ENCODE data around the gene SYTL2.

Gene SYTL2

GRCh38 chr11:85766721-85767161 lies 44.2 kb downstream of the SYTL2 start:
- DNase-seq (ENCODE audit: low spot score): no peak

DNA sequence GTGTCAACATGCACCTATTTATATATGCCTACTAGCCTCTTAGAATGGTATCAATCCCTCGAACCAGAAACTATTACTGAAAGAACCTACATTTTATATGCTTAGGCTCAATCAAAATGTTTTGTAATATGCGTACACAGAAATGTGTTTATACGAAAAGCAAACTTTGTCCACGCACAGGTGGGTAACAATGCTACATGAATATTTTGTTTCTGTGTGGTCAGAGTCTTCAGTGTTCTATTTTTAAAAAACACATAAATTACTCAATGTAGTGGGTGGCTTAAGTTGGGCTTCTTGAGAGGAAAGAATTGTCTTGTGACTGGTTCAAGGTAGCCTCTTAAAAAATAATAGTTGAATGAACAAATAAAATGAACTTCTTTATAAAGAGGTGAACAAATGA lies 46.1 kb downstream of the SYTL2 start:
- no peak for DNase-seq (ENCODE audit: low spot score)
- no peak for FAIRE-seq

More at GRCh38 chr11:85766721-85767161, 44.2 kb downstream of the SYTL2 start:
- no peak for FAIRE-seq

- FAIRE-seq (no peak), DNase-seq (ENCODE audit: low spot score) (peak; percentile 16)
These were observed 48.7 kb downstream of the SYTL2 start for GRCh38 chr11:85762226-85762625.

DNA sequence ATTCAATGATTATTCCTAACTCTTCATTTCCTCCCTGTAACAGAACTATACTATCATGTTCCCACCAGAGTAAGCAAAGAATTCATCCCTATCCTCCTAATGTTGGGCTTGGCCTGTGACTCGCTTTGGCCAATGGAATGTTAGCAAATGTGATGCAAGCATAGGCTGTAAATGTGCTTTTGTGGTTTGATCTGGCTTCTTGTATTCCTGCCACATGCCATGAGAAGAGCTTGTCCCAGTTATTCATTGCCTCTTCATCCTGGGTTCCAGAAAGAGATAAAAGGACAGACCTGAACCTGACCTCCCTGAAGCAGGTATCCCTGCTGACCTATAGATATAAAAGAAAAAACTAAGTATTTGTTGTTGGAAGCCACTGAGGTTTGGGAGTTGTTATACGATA lies 51.0 kb downstream of the SYTL2 start:
- DNase-seq (ENCODE audit: low spot score) (peak; percentile 6), FAIRE-seq (peak; percentile 71)

DNA sequence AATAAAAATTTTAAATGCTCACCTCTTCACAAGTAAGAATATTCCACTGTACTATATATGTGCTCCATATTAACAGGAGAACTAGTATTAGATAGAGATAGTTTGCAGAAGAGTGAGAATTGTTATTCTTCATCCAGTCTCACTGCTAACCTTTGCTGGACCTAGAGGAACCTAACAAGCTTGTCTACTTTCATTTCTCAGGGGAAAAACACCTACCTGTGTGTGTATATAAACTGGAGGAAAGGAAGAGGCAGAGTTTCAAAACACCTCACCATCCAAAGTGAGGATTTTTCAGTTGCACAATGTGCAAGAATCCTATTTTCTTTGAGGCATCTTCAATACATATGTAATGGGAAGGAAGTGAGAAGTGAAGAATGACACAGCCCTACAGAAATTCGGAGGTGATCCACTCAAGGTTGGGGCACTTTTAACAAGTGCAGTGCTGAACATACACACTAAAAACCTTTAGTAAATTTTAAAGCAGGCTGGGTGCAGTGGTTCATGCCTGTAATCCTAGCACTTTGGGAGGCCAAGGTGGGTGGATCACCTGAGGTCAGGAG lies 52.4 kb downstream of the SYTL2 start:
- DNase-seq (ENCODE audit: low spot score): no peak
- FAIRE-seq: no peak

GRCh38 chr11:85758026-85758425 lies 52.9 kb downstream of the SYTL2 start:
- DNase-seq (ENCODE audit: low spot score) (no peak), FAIRE-seq (no peak)

DNA sequence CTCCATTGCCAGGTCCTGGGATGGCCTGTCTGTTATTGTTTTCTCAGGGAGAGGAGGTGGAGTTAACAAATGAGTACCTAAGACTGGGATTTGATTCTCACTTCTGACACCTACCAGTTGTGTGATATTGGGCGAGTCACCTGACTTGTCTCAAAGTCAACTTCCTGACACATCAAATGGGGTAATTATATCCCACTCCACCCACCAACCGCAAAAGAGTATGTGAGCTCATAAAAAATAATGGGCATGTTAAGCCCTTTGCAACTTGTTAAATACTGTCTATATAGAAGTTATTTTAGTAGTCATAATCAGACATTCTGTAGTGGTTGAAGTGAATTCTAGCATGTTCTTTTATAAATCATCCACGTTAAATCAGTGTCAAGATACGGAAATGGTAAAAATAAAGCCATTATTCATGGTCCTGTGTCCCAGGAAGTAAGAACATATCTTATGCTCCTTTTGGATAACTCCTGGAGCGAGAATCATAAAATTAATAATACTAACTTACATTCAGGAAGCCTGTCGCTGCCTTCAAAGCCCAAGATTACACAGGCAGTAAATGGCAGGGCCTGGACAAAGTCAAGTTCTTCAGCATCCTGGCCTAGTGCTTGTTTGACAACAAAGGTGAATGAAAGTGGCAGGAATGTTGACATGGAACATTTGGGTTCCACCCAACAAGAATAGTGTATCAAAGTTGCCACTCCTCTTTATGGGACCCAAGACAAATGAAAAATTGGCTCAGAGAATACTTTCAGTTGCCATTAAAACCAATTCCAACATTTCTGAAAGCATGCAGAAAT lies 54.3 kb downstream of the SYTL2 start:
- no peak for DNase-seq (ENCODE audit: low spot score)

GRCh38 chr11:85755701-85756100 lies 55.2 kb downstream of the SYTL2 start:
- FAIRE-seq (no peak), DNase-seq (ENCODE audit: low spot score) (no peak)

More for the DNA sequence above, 54.3 kb downstream of the SYTL2 start:
- no peak for FAIRE-seq

GRCh38 chr11:85755285-85755684 lies 55.7 kb downstream of the SYTL2 start:
- no peak for FAIRE-seq

GRCh38 chr11:85752890-85753581 lies 57.9 kb downstream of the SYTL2 start:
- DNase-seq (ENCODE audit: low spot score) (no peak), FAIRE-seq (no peak)

More at GRCh38 chr11:85755285-85755684, 55.7 kb downstream of the SYTL2 start:
- DNase-seq (ENCODE audit: low spot score): no peak

DNA sequence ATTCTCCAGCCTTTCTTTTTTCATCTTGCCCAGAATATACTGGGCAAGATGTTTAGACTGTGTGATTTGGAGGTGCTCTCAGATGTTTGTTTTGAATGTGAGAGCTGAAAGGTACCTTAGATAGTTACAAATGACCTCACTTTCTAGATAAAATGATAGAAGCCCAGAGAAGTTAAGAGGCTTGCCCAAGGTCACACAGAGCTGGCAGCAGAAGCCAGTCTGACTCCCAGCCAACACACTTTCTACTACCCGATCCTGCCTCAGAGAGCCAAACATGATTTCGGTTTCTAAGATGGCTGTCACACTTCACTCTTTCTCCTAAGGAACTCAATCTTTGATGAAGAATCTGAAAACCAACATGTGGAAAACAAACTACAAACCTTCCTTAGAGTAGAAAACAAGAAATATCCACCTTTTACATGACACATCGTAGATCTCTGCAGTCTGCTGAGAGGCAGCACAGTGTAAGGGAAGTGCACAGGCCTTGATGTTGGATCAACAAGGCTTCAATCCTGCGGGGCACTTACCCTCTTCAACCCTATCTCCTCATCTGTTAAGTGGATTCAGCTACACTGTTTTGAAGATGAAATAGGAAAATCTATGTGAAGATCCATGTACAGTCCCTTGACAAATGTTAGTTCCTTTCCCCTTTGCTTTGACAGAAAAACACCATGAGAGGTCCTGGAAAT lies 58.6 kb downstream of the SYTL2 start:
- no peak for DNase-seq (ENCODE audit: low spot score)
- no peak for FAIRE-seq

DNA sequence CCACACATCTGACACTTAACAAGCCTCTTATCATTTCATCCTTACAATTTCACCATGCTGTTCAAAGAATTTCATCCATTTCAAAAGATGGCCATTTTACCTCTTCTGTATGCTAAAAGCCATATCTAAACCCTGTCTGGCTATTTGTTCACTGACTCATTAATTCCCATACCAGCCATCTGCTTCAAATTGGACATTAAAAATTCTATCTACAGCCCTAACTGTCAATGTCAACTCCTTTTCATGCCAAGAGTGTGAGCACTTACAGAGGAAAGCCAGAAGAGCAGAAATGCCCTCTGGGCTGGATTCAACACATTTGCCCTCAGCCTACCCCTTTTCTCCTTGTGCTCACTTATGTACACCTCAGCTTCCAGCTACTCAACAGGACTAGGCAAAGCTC lies 59.2 kb downstream of the SYTL2 start:
- FAIRE-seq: no peak
- no peak for DNase-seq (ENCODE audit: low spot score)

GRCh38 chr11:85750646-85751045 lies 60.3 kb downstream of the SYTL2 start:
- DNase-seq (ENCODE audit: low spot score): no peak
- no peak for FAIRE-seq

- FAIRE-seq (no peak), DNase-seq (ENCODE audit: low spot score) (no peak)
These were observed 61.1 kb downstream of the SYTL2 start for GRCh38 chr11:85749884-85750283.

- DNase-seq (ENCODE audit: low spot score): no peak
- FAIRE-seq: no peak
These were observed 61.6 kb downstream of the SYTL2 start for GRCh38 chr11:85749287-85749834.

GRCh38 chr11:85748455-85748891 lies 62.5 kb downstream of the SYTL2 start:
- FAIRE-seq (no peak), DNase-seq (ENCODE audit: low spot score) (no peak)

DNA sequence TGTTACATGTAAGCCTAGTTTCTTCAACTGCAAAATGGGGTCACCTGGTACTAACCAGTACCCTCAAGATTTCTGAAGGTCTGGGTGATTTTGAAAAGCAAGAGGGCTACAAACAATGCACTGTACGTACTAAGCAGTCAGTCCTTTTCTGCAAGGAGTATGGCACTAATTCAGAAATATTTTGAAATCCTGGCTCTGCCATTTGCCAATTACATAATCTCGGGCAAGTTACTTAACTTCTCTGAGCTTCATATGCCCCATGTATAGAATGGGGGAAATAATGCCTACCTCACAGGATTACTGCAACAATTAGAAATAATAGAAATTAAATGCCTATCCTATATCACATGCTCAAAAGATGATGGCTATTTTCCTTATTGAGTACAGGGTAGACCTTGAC lies 64.3 kb downstream of the SYTL2 start:
- FAIRE-seq (no peak), DNase-seq (ENCODE audit: low spot score) (no peak)

DNA sequence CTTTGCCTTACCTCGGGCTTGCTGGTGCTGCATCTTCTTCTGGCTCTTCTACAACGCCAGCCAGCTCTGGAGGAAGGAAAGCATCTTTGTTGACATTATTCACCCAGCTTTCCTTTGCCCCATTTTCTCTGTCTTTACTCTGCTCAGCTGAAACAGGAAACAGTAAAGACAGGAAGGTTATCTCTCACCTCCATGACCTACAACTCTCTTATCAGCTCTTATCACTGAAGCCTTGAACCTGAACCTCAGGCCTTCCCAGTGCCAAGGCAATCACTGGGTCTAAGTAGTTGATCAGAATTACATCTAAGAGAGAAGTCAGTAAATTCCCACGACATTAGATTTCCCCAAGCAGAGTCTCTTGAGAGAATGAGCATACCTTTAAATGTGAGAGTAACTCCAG lies 65.3 kb downstream of the SYTL2 start:
- FAIRE-seq: no peak
- no peak for DNase-seq (ENCODE audit: low spot score)

DNA sequence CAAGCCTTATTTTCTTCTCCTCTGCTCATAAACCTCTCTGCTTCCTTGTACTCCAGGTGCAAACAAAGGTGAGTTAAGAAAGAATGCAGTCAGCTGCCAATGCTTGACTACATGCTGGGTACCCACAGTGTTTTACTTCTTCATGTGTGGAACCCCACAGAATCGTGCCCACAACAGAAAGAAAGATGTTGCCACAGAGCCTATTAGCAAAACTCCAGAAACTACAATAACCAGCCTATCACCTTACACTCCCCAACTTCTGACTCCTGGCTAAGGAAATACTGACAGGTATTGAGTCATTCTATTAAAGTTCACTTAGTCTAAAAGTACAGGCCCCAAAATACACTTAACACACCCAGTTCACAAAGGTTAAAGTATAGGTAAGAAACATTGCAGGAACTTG lies 68.1 kb downstream of the SYTL2 start:
- DNase-seq (ENCODE audit: low spot score): no peak

GRCh38 chr11:85742348-85742747 lies 68.6 kb downstream of the SYTL2 start:
- FAIRE-seq: no peak

More for the DNA sequence above, 68.1 kb downstream of the SYTL2 start:
- FAIRE-seq: no peak

More at GRCh38 chr11:85742348-85742747, 68.6 kb downstream of the SYTL2 start:
- DNase-seq (ENCODE audit: low spot score): no peak
